ENCODE measurements around the gene CD34. TPM values are rescaled to one million over a fixed set of nuclear protein-coding genes. Genes with fewer than 3 reads are reported as not detected.

Gene CD34
- total RNA-seq, 6 experiments from 2014 or later, result 0.31 to 0.60 (median 0.52) TPM

DNA sequence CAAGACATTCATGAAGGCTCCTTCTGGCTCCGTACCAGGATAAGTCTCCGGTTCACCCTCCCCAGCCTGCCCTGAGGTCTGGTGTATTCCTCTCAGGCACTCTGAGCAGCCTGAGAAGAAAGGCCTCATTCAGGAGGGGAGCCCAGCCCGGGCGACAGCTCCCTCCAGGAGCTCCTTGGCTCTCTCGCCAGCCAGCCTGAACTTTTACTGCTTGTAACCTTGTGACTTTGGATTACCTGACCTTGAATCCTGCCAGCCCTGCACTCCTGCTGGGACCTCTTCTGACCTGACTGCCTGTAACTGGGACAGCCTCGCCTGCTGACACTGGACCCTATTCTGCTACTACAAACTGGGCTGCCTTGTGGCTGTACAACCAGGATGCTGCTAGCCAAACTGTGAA lies 65.8 kb downstream of the CD34 start:
- Mint-ChIP-seq H3K4me1 (ENCODE audit: low read depth) (peaks cover 49% of the 10 kb centered on the region), H3K36me3 (ENCODE audit: low read depth) (peaks cover 33% of the 10 kb centered on the region), H3K9me3 (no peaks in the 10 kb centered on the region), H3K27ac (no peak overlapping the region), H3K4me3 (no peak overlapping the region), H3K27me3 (ENCODE audit: insufficient read depth) (no peaks in the 10 kb centered on the region)
- TF ChIP-seq CTCF (IDR thresholded peaks at IDR 0.05), result no peak
- DNase-seq, result no peak

DNA sequence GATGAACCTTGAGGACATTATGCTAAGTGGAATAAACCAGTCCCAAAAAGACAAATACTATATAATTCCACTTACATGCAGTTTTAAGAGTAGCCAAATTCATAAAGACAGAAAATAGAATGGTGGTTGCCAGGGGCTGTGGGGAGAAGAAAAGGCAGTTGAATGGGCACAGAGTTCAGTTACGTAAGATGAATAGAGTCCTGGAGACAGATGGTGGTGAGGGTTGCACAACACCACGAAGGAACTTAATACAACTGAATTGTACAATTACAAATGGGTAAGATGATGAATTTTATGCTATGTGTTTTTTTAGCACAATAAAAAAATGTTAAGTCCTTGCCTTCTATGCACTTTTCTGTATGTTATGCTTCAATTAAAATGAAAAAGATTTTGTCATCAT lies 66.6 kb downstream of the CD34 start:
- peaks cover 29% of the 10 kb centered on the region for H3K36me3 Mint-ChIP-seq (ENCODE audit: low read depth)
- H3K9me3 Mint-ChIP-seq, result no peaks in the 10 kb centered on the region
- no peak for TF ChIP-seq CTCF (IDR thresholded peaks at IDR 0.05)
- H3K4me3 Mint-ChIP-seq, result no peak overlapping the region
- DNase-seq, result no peak
- peaks cover 42% of the 10 kb centered on the region for H3K4me1 Mint-ChIP-seq (ENCODE audit: low read depth)
- no peaks in the 10 kb centered on the region for H3K27me3 Mint-ChIP-seq (ENCODE audit: insufficient read depth)
- H3K27ac Mint-ChIP-seq, result no peak overlapping the region

DNA sequence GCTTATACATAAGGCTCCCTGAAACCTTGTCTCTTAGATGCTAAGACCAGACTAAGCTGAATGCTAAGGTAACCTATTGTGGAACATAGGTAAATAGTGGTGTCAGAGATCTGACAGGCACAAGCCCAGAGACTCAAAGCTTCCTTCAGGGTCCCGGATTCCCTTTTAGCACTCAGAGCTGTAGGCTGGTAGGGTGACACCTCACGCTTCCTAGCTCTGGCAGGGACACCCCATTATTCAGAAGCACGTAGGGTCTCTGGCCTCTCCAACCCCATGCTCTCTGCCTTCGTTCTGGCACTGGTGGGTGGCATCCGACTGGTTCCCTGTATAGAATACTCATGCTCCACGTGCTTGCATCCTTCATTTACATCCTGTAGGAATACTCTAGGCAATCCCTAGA lies 68.4 kb downstream of the CD34 start:
- peaks cover 29% of the 10 kb centered on the region for H3K36me3 Mint-ChIP-seq (ENCODE audit: low read depth)
- no peak for DNase-seq
- H3K27me3 Mint-ChIP-seq (ENCODE audit: insufficient read depth), result no peaks in the 10 kb centered on the region; the same call in 1 of the 2 replicates
- no peak overlapping the region for H3K4me3 Mint-ChIP-seq
- H3K4me1 Mint-ChIP-seq (ENCODE audit: low read depth), result peaks cover 41% of the 10 kb centered on the region
- no peak for TF ChIP-seq CTCF (IDR thresholded peaks at IDR 0.05)
- no peaks in the 10 kb centered on the region for H3K9me3 Mint-ChIP-seq
- H3K27ac Mint-ChIP-seq, result no peak overlapping the region

- no peak for DNase-seq
- H3K27ac Mint-ChIP-seq, result no peak overlapping the region
- no peaks in the 10 kb centered on the region; the same call in 1 of the 2 replicates for H3K27me3 Mint-ChIP-seq (ENCODE audit: insufficient read depth)
- no peak for TF ChIP-seq CTCF (IDR thresholded peaks at IDR 0.05)
- peaks cover 32% of the 10 kb centered on the region for H3K36me3 Mint-ChIP-seq (ENCODE audit: low read depth)
- H3K9me3 Mint-ChIP-seq, result no peaks in the 10 kb centered on the region
- no peak overlapping the region for H3K4me3 Mint-ChIP-seq
- peaks cover 42% of the 10 kb centered on the region for H3K4me1 Mint-ChIP-seq (ENCODE audit: low read depth)
These were observed 69.0 kb downstream of the CD34 start for GRCh38 chr1:207841901-207842300.

- Mint-ChIP-seq H3K27ac (no peak overlapping the region), H3K36me3 (ENCODE audit: low read depth) (peaks cover 33% of the 10 kb centered on the region), H3K27me3 (ENCODE audit: insufficient read depth) (no peaks in the 10 kb centered on the region; the same call in 1 of the 2 replicates), H3K4me3 (no peak overlapping the region), H3K4me1 (ENCODE audit: low read depth) (peaks cover 42% of the 10 kb centered on the region), H3K9me3 (no peaks in the 10 kb centered on the region)
- DNase-seq, result no peak
- TF ChIP-seq CTCF (IDR thresholded peaks at IDR 0.05), result no peak
These were observed 69.6 kb downstream of the CD34 start for GRCh38 chr1:207841293-207841692.

GRCh38 chr1:207840380-207840779 lies 70.5 kb downstream of the CD34 start:
- Mint-ChIP-seq H3K4me3 (no peak overlapping the region), H3K9me3 (no peaks in the 10 kb centered on the region), H3K27me3 (ENCODE audit: insufficient read depth) (no peaks in the 10 kb centered on the region; the same call in 1 of the 2 replicates), H3K27ac (no peak overlapping the region), H3K4me1 (ENCODE audit: low read depth) (peaks cover 41% of the 10 kb centered on the region), H3K36me3 (ENCODE audit: low read depth) (peaks cover 33% of the 10 kb centered on the region)
- DNase-seq, result no peak
- TF ChIP-seq CTCF (IDR thresholded peaks at IDR 0.05), result no peak; the same call in 1 of the 2 replicates
